A375 (cell line): ENCODE data around the gene PTGR3. TPM values are rescaled to one million over a fixed set of nuclear protein-coding genes. Genes with fewer than 3 reads are reported as not detected.

Source experiments
- total RNA-seq: library from RNA; depleted of rRNA; stranded (reverse); fragments of >200 nt; shearing (Covaris generic); gene quantifications from 2 replicates; pipeline ENCODE4 v1.2.3, GENCODE V29; 2014; rRNA removed

The PTGR3 gene
- total RNA-seq, result 7.1 and 12.8 TPM in 2 replicates

GRCh38 chr18:75209129-75209950 lies at the start of gene PTGR3:
Gene PTGR3 (minus strand): TSS chr18:75209139. CDS start chr18:75209058, 81 bp downstream.

GRCh38 chr18:75210274-75211001 lies 1.5 kb upstream of the PTGR3 start, which contains the start of gene TSHZ1:
Gene TSHZ1 (plus strand): TSS chr18:75210797. CDS start chr18:75211877, 1,080 bp downstream.

Other genes starting within 250 kb of the PTGR3 start
- gene TSHZ1, start 1.7 kb upstream of the PTGR3 start, total RNA-seq, result 10.2 and 11.7 TPM in 2 replicates
- gene SMIM21, start 218.6 kb upstream of the PTGR3 start, total RNA-seq, result not detected in 2 replicates